Testis (tissue), 3 donors: ENCODE results near the gene NUMA1. TPM values are rescaled to one million over a fixed set of nuclear protein-coding genes. Genes with fewer than 3 reads are reported as not detected.

Experiments used
- DNase-seq: peaks from one replicate; pipeline ENCODE4 v3.0.0-alpha.2; 2019
- H3K27ac ChIP-seq, 2 donors: fragments of 200-600 bp; sonication (generic); one replicate each; pipeline ENCODE4 v1.5.1; 2019
- H3K27me3 ChIP-seq: fragments of 200-600 bp; sonication (generic); one replicate; pipeline ENCODE4 v1.5.1; 2019
- H3K36me3 ChIP-seq: fragments of 200-600 bp; sonication (generic); one replicate; pipeline ENCODE4 v1.5.1; 2017; ENCODE audit warnings: low read depth; ENCODE audit errors: missing control alignments
- H3K4me1 ChIP-seq: fragments of 200-600 bp; sonication (generic); one replicate; pipeline ENCODE4 v1.5.1; 2019
- H3K4me3 ChIP-seq, 2 donors: fragments of 200-600 bp; sonication (generic); one replicate each; pipeline ENCODE4 v1.5.1; 2017 to 2019
- H3K9me3 ChIP-seq: fragments of 200-600 bp; sonication (generic); one replicate; pipeline ENCODE4 v1.5.1; 2017
- CTCF ChIP-seq, 3 experiments: fragments of 450-650 bp in 2 of 3; fragments of 200-600 bp in 1 of 3; sonication (generic) in 1 of 3; IDR thresholded peaks; one replicate each; pipeline ENCODE4 v1.5.1; 2016 to 2019; ENCODE audit warnings: antibody characterized with exemption in 3 of 3, mild to moderate bottlenecking in 2 of 3, moderate library complexity in 1 of 3
- POLR2A ChIP-seq: fragments of 450-650 bp; IDR thresholded peaks from one replicate; pipeline ENCODE4 v1.6.1; 2017; ENCODE audit warnings: antibody characterized with exemption, mild to moderate bottlenecking, moderate library complexity
- WGBS, 2 donors: methylation state at CpG; one replicate each; pipeline ENCODE4 v1.1.5; 2018; 5-methylcytosine and 5-hydroxymethylcytosine counted together
- intact Hi-C: fragments of 100-400 bp; cut with DNase I; formaldehyde crosslinking; loops from one replicate; pipeline ENCODE4 v1.15.1; 2023; ENCODE audit warnings: low total_unique reads
- polyA plus RNA-seq: library from polyadenylated mRNA; stranded (reverse); fragments of 350-450 nt; fragmentation: Illumina TruSeq; extraction: RNeasy Lipid Tissue Mini Kit (QIAGEN cat#74804); gene quantifications from one replicate; pipeline ENCODE4 v1.2.3, GENCODE V29; 2014; ENCODE audit warnings: low read depth, low replicate concordance; ENCODE audit not compliant: insufficient read depth
- total RNA-seq, 2 donors: library from RNA; depleted of rRNA; stranded (reverse); fragments of >200 nt; gene quantifications; one replicate each; pipeline ENCODE4 v1.2.3, GENCODE V29; 2016

Gene NUMA1
- total and polyA plus RNA-seq, 3 donors from 2014 or later = 186 to 470 (median 452) TPM

- Histone ChIP-seq H3K27ac (no peak overlapping the region), H3K27me3 (no peaks in the 10 kb centered on the region), H3K36me3 (no peaks in the 10 kb centered on the region), H3K9me3 (no peaks in the 10 kb centered on the region), H3K4me3 (no peak overlapping the region), H3K4me1 (no peaks in the 10 kb centered on the region)
- TF ChIP-seq CTCF (IDR thresholded peaks at IDR 0.05) (no peak), POLR2A (no peak)
- intact Hi-C loops = no loop called here
- no peak for DNase-seq
- 83 to 96% methylated on average over 3 of the region's 3 CpGs for WGBS, 2 donors
Observed at GRCh38 chr11:71991494-71991893, 88.8 kb downstream of the NUMA1 start.

GRCh38 chr11:71990701-71991100 lies 89.6 kb downstream of the NUMA1 start:
- TF ChIP-seq CTCF (IDR thresholded peaks at IDR 0.05) = no peak
- no peak for TF ChIP-seq POLR2A
- 62 to 67% methylated on average over 3 of the region's 3 CpGs for WGBS, 2 donors
- Histone ChIP-seq H3K4me3 (no peak overlapping the region), H3K9me3 (no peaks in the 10 kb centered on the region), H3K27ac (no peak overlapping the region), H3K36me3 (no peaks in the 10 kb centered on the region), H3K27me3 (no peaks in the 10 kb centered on the region), H3K4me1 (no peaks in the 10 kb centered on the region)
- DNase-seq = no peak
- intact Hi-C loops = no loop called here

GRCh38 chr11:71988050-71988449 lies 92.3 kb downstream of the NUMA1 start:
- WGBS, 2 donors = 35 to 49% methylated on average over 3 of the region's 3 CpGs
- Histone ChIP-seq H3K27me3 (no peaks in the 10 kb centered on the region), H3K36me3 (no peaks in the 10 kb centered on the region), H3K27ac (no peak overlapping the region), H3K9me3 (no peaks in the 10 kb centered on the region), H3K4me1 (no peaks in the 10 kb centered on the region), H3K4me3 (no peak overlapping the region)
- intact Hi-C loops = no loop called here
- DNase-seq = no peak
- no peak for TF ChIP-seq CTCF (IDR thresholded peaks at IDR 0.05)
- no peak for TF ChIP-seq POLR2A

GRCh38 chr11:71987521-71987920 lies 92.8 kb downstream of the NUMA1 start:
- TF ChIP-seq POLR2A = no peak
- TF ChIP-seq CTCF (IDR thresholded peaks at IDR 0.05) = no peak
- Histone ChIP-seq H3K9me3 (no peaks in the 10 kb centered on the region), H3K27ac (no peak overlapping the region), H3K36me3 (no peaks in the 10 kb centered on the region), H3K4me3 (no peak overlapping the region), H3K4me1 (no peaks in the 10 kb centered on the region), H3K27me3 (no peaks in the 10 kb centered on the region)
- intact Hi-C loops = no loop called here
- DNase-seq = no peak
- WGBS, 2 donors = 35% methylated on average over 2 of the region's 2 CpGs

GRCh38 chr11:71986131-71986530 lies 94.2 kb downstream of the NUMA1 start:
- Histone ChIP-seq H3K36me3 (no peaks in the 10 kb centered on the region), H3K27ac (no peak overlapping the region), H3K9me3 (no peaks in the 10 kb centered on the region), H3K4me3 (no peak overlapping the region), H3K4me1 (no peaks in the 10 kb centered on the region), H3K27me3 (no peaks in the 10 kb centered on the region)
- no peak for DNase-seq
- WGBS, 2 donors = 85 to 95% methylated on average over 2 of the region's 2 CpGs
- intact Hi-C loops = no loop called here
- TF ChIP-seq CTCF (IDR thresholded peaks at IDR 0.05) (no peak), POLR2A (no peak)
